Embryonic facial prominence (tissue), 1 donor: ENCODE results near the gene ARHGAP30.

ENCODE experiments used
- DNase-seq: peaks from one replicate; pipeline ENCODE4 v3.0.0-alpha.2; 2016; ENCODE audit errors: extremely low spot score

ARHGAP30 gene

DNA sequence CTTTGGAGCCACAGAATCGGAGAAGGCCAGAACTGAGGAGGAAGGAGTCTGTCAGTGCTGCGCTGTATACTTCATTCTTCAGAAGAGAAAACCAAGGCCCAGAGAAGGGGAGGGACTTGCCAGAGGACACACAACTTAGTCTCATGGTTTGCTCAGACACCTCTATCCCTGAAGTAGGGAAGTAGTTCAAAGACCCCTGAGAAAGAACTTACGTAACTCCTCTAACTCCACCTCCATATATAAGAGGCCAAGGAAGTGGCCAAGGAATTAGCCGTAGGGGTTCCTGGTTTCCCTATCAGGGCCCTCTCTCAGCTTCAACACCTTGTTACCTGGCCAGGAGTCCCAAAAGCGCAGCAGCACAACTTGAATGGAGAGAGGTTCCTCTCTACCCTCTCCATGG is 20.2 kb upstream of the ARHGAP30 start:
- no peak for DNase-seq

DNA sequence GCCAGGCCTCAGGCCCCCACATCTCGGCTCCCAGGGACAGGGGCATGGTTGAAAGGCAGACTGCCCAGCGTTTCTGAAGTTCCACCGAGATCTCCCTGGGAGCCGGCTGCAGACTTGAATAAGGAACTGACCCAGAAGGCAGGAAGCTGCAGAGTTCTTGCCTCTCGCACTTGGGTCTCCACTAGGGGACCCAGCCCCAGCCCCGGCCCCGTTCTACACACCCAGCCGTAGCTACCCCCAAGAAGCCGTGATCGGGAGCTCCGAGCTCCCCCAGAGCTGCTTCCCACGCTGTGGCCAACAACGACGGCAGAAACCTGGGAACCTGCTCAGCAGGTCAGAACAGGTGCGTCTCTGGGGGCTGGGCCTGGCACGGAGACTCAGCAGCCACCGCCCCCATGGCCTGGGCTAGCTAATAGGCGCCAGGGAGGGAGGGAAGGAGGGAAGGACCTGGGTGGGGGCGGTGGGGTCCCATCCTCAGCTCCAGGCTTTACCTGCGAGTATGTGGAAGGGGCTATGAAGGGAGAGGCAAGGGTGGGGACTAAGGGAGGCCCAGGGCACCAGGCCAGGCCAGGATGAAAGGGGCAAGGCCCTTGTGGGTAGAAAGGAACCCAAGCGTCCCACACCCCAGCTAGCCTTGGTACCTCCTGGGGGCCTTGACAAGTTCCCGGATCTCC is 19.7 kb upstream of the ARHGAP30 start, which contains the start of gene NECTIN4:
TSS of gene NECTIN4 (minus strand) at position 308 of the 674 bp plus-strand sequence. CDS start at position 46, 262 bp downstream.
- no peak for DNase-seq

DNA sequence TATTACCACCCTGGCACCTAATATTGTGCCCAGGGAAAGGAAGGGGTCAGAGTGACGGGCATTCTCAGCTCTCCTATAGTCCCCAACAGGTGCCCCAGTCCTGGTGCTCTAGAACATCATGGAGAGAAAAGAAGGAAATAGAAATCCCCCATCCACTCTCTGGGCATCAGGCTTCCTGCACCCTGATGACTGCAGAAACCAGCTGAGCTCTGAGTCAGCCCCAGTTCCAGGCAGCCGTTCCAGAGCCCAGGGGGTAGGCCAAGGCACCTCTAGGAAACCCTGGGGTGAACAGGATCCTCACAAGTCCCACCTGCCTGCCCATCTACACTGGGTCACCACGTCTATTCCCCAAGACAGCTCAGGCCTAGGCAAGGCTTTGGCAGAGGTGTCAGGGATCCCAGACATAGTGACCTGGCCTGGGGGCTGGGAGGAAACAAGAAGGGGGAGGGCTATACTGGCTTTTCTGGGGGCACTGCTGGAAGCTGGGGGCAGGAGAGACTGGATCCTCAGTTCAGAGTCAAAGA is 19.0 kb upstream of the ARHGAP30 start:
- DNase-seq: no peak

GRCh38 chr1:161086457-161086856 is 16.8 kb upstream of the ARHGAP30 start:
- no peak for DNase-seq

DNA sequence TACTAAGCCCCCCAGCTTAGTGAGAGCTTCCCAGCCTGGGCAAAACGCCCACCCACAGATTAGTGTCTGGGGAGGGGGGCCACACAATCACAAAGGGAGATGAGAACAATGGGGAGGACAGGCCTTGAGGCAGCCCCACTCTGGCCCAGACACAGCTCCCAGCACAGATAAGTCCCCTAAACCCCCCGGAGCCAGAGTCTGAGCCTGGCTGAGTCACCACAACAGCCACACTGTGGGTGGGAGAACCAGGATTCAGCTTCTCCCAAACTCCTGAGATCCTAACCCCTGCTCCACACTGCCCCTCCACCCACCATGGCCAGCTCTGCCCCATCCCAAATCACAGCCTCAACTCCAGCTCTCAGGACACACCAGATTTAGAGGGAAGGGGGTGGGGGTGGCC is 15.5 kb upstream of the ARHGAP30 start:
- DNase-seq: no peak

GRCh38 chr1:161084597-161084988 is 14.9 kb upstream of the ARHGAP30 start:
- DNase-seq: no peak

GRCh38 chr1:161083748-161084596 is 14.3 kb upstream of the ARHGAP30 start:
- DNase-seq: no peak

- DNase-seq: no peak
Observed at GRCh38 chr1:161082996-161083747, 13.5 kb upstream of the ARHGAP30 start.

GRCh38 chr1:161082483-161082882 is 12.8 kb upstream of the ARHGAP30 start:
- no peak for DNase-seq

- DNase-seq: no peak
Observed at GRCh38 chr1:161081519-161081918, 11.8 kb upstream of the ARHGAP30 start.

GRCh38 chr1:161080441-161081405 is 11.0 kb upstream of the ARHGAP30 start:
- no peak for DNase-seq

- no peak for DNase-seq
Observed at GRCh38 chr1:161079436-161080110, 9.9 kb upstream of the ARHGAP30 start.

DNA sequence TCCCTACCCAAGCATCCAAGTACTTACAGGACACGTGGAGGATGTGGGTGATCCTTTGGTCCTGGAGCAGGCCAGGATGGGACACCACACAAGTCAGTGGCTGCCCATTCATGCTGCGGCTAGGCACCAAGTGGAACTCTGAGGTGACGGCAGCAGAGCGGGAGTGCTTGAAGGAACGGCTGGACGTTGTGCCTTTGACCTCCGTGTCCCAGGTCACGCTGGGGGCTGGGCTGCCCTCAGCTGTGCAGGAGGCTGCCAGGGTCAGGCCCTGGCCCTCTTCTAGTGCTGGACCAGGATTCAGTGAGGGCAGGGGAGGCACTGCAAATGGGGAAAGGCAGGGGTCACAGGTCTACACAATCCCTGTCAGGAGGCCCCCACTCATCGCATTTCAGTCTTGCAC is 7.7 kb upstream of the ARHGAP30 start:
- DNase-seq: no peak

DNA sequence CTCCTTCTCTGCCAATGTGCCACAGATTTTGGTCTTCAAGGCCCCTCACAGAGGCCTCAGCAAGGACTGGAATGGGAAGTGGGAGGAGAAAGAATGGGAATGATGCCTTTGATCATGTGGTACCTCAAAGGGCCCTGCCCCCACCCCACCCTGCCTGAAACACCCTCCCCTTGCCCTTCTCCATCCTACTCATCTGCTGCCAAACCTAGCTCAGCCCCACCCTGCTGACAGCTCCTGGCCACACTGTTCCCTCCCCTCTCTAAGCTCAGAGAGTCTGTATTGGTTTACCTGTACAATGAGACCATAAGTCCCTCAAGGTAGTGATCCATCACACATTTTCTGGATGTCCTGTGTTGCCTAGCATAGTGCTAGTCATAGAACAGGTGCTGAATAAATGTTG is 6.7 kb upstream of the ARHGAP30 start:
- DNase-seq: no peak

- DNase-seq: no peak
Observed at GRCh38 chr1:161074676-161075368, 5.1 kb upstream of the ARHGAP30 start.

GRCh38 chr1:161073474-161074121 is 3.9 kb upstream of the ARHGAP30 start:
- DNase-seq: no peak

- DNase-seq: no peak
Observed at GRCh38 chr1:161072751-161073449, 3.2 kb upstream of the ARHGAP30 start.

GRCh38 chr1:161071886-161072371 is 2.2 kb upstream of the ARHGAP30 start:
- DNase-seq: no peak
